OCI-LY1 (cell line): ENCODE results near the gene ABHD17A.

Source experiments
- H2AFZ ChIP-seq: fragments of 200-600 bp; sonication (generic), shearing (Covaris generic); 2 replicates; pipeline ENCODE4 v1.6.0; 2014; ENCODE audit warnings: antibody characterized with exemption, mild to moderate bottlenecking, low read length
- H3F3A ChIP-seq: fragments of 200-600 bp; sonication (generic), shearing (Covaris generic); 2 replicates; pipeline ENCODE4 v1.6.0; 2014; ENCODE audit warnings: mild to moderate bottlenecking, antibody characterized with exemption, low read length, moderate library complexity; ENCODE audit not compliant: insufficient read depth
- H3K27ac ChIP-seq: fragments of 200-600 bp; sonication (generic); 2 replicates; pipeline ENCODE4 v1.5.1; 2014; ENCODE audit warnings: low read length, mixed run types, mild to moderate bottlenecking, low read depth; ENCODE audit not compliant: poor library complexity, severe bottlenecking
- H3K27me3 ChIP-seq: fragments of 200-600 bp; sonication (generic); 2 replicates; pipeline ENCODE4 v1.6.0; 2014; ENCODE audit warnings: antibody characterized with exemption, mild to moderate bottlenecking, low read length, moderate library complexity; ENCODE audit not compliant: insufficient read depth
- H3K36me3 ChIP-seq: fragments of 200-600 bp; sonication (generic); 2 replicates; pipeline ENCODE4 v1.6.1; 2014; ENCODE audit warnings: mild to moderate bottlenecking, antibody characterized with exemption, low read length, moderate library complexity, mixed read lengths; ENCODE audit not compliant: insufficient read depth
- H3K4me1 ChIP-seq: fragments of 200-600 bp; sonication (generic); 2 replicates; pipeline ENCODE4 v1.5.1; 2014; ENCODE audit warnings: mild to moderate bottlenecking, low read length, moderate library complexity; ENCODE audit not compliant: insufficient read depth, severe bottlenecking
- H3K4me2 ChIP-seq: fragments of 200-600 bp; sonication (generic), shearing (Covaris generic); 2 replicates; pipeline ENCODE4 v1.6.1; 2014; ENCODE audit warnings: low read length
- H3K4me3 ChIP-seq: fragments of 200-600 bp; sonication (generic); 2 replicates; pipeline ENCODE4 v1.5.1; 2014; ENCODE audit warnings: low read length, low read depth, mild to moderate bottlenecking, mixed read lengths; ENCODE audit not compliant: poor library complexity, severe bottlenecking
- H3K79me2 ChIP-seq: fragments of 200-600 bp; shearing (Covaris generic); 2 replicates; pipeline ENCODE4 v1.6.1; 2016; ENCODE audit warnings: mixed run types, low read length, mixed read lengths; ENCODE audit not compliant: insufficient read depth
- H3K9ac ChIP-seq: fragments of 200-600 bp; sonication (generic), shearing (Covaris generic); 2 replicates; pipeline ENCODE4 v1.6.1; 2014; ENCODE audit warnings: mild to moderate bottlenecking, low read length, mixed read lengths
- H3K9me2 ChIP-seq: fragments of 200-600 bp; sonication (generic), shearing (Covaris generic); 2 replicates; pipeline ENCODE4 v1.6.1; 2014; ENCODE audit warnings: low read depth, mild to moderate bottlenecking, low read length, mixed read lengths
- H3K9me3 ChIP-seq: fragments of 200-600 bp; shearing (Covaris generic); 2 replicates; pipeline ENCODE4 v1.6.1; 2014; ENCODE audit warnings: low read length, mixed read lengths
- H4K20me1 ChIP-seq: fragments of 200-600 bp; sonication (generic), shearing (Covaris generic); 2 replicates; pipeline ENCODE4 v1.6.0; 2016; ENCODE audit warnings: mild to moderate bottlenecking, low read length; ENCODE audit not compliant: insufficient read depth
- CTCF ChIP-seq: fragments of 200-600 bp; sonication (generic), shearing (Covaris generic); IDR thresholded peaks from 2 replicates; pipeline ENCODE4 v1.5.1; 2017; ENCODE audit warnings: mild to moderate bottlenecking, antibody characterized with exemption, low read length, moderate library complexity, mixed read lengths
- EZH2 ChIP-seq: fragments of 200-600 bp; sonication (generic), shearing (Covaris generic); IDR thresholded peaks from 2 replicates; pipeline ENCODE4 v1.8.0; 2017; ENCODE audit warnings: borderline replicate concordance, mixed run types, mild to moderate bottlenecking, antibody characterized with exemption, low read length, moderate library complexity, mixed read lengths

Gene ABHD17A

GRCh38 chr19:1847684-1848398, 37.5 kb downstream of the ABHD17A start:
- H4K20me1 ChIP-seq: no peaks in the 10 kb centered on the region

DNA sequence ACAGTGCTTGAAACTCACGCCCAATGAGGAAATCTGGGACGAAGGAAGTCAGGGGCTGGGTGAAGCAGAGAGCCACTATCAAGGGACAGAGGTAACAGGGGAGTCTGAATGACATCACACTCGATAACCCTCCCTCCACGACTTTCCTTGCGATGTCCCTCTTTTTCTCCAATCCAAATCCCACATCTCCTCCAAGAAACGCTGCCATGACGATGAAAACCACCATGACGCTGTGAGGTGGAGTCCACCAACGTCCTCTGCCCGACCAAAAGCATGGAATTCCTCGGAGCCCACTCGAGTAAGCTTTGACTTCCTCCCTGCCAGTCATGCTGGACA, 38.0 kb downstream of the ABHD17A start:
- H4K20me1 ChIP-seq: no peaks in the 10 kb centered on the region
- H3K4me2 ChIP-seq: peak overlapping the region; percentile 96
- H3K9ac ChIP-seq: peak overlapping the region; percentile 95
- no peak overlapping the region for H3K27ac ChIP-seq
- no peak overlapping the region for H2AFZ ChIP-seq
- H3K79me2 ChIP-seq: peaks cover 40% of the 10 kb centered on the region
- no peaks in the 10 kb centered on the region for H3K9me2 ChIP-seq
- H3K36me3 ChIP-seq: peaks cover 8% of the 10 kb centered on the region; the same call in 1 of the 2 replicates
- peak overlapping the region; percentile 98 for H3K4me3 ChIP-seq
- H3K27me3 ChIP-seq: no peaks in the 10 kb centered on the region
- no peaks in the 10 kb centered on the region for H3F3A ChIP-seq
- H3K9me3 ChIP-seq: no peaks in the 10 kb centered on the region
- H3K4me1 ChIP-seq: peaks cover 45% of the 10 kb centered on the region
- TF ChIP-seq EZH2 (no peak), CTCF (no peak)

More at GRCh38 chr19:1847684-1848398, 37.5 kb downstream of the ABHD17A start:
- Histone ChIP-seq H2AFZ (no peak overlapping the region), H3K36me3 (peaks cover 8% of the 10 kb centered on the region; the same call in 1 of the 2 replicates), H3F3A (no peaks in the 10 kb centered on the region), H3K4me2 (peak overlapping the region; percentile 96), H3K27ac (no peak overlapping the region), H3K9ac (peak overlapping the region; percentile 95), H3K9me2 (no peaks in the 10 kb centered on the region), H3K9me3 (no peaks in the 10 kb centered on the region), H3K4me1 (peaks cover 45% of the 10 kb centered on the region), H3K79me2 (peaks cover 35% of the 10 kb centered on the region), H3K4me3 (peak overlapping the region; percentile 98), H3K27me3 (no peaks in the 10 kb centered on the region)
- TF ChIP-seq EZH2 (no peak), CTCF (no peak)

DNA sequence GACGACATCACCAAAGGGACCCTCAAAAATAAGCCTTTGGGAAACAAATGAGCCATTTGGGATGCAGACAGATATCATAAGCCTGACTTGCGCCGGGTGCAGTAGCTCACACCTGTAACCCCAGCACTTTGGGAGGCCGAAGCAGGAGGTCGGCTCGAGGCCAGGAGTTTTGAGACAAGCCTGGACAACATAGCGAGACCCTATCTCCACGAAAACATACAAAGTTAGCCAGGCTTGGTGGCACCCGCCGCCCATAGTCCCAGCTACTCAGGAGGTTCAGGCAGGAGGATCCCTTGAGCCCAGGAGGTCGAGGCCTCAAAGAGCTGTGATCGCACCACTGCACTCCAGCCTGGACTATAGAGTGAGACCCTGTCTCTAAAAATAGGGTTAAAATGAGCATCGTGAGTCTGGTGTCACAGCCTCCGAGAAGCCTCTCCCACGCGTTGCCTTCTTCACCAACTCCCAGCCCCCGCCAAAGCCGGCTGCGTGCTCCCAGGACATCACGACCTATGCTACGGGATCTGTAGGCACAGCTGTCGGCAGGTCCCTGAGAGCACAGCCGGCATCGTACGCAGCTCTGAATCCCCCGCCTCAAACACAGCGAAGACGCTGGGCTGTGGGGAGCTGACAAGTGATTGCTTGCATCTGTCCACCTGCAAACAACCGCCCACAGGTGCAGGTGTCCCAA, 38.6 kb downstream of the ABHD17A start:
- Histone ChIP-seq H3K9ac (peak overlapping the region; percentile 95; the same call in 1 of the 2 replicates), H3K4me1 (peaks cover 42% of the 10 kb centered on the region), H3K9me3 (no peaks in the 10 kb centered on the region), H3K4me2 (peak overlapping the region; percentile 96), H4K20me1 (no peaks in the 10 kb centered on the region), H3K79me2 (peaks cover 43% of the 10 kb centered on the region), H3K27ac (no peak overlapping the region), H3F3A (no peaks in the 10 kb centered on the region), H3K27me3 (no peaks in the 10 kb centered on the region), H3K36me3 (peaks cover 8% of the 10 kb centered on the region; the same call in 1 of the 2 replicates), H2AFZ (no peak overlapping the region), H3K9me2 (no peaks in the 10 kb centered on the region), H3K4me3 (peak overlapping the region; percentile 98)
- TF ChIP-seq CTCF: no peak
- no peak for TF ChIP-seq EZH2
